Globus pallidus (tissue), 1 donor: ENCODE results near the gene CCDC33.
A peak's percentile ranks its signal among the peaks of the same experiment; 100 is the strongest.

ENCODE experiments used
- DNase-seq: peaks from one replicate; pipeline ENCODE4 v3.0.0-alpha.2; 2015; ENCODE audit warnings: low spot score

CCDC33 gene

DNA sequence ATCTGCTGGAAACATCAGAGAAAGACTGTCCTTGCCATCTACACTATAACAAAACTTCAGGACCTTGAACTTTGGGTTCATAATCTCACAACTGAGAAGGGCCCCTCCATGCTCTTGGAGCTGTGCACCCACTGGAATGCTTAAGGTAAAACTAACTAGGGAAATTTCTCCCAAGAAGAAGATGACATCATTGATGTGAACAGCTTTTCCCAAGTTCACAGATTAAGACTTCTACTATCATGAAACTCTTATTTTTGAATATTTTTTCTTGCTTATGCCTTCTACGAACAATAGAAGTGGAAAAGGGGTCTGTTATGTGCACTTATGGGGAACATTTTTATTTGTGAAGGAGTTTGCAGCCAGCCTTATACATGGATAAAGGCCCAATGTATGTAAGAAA is 126.4 kb downstream of the CCDC33 start:
- DNase-seq: no peak

DNA sequence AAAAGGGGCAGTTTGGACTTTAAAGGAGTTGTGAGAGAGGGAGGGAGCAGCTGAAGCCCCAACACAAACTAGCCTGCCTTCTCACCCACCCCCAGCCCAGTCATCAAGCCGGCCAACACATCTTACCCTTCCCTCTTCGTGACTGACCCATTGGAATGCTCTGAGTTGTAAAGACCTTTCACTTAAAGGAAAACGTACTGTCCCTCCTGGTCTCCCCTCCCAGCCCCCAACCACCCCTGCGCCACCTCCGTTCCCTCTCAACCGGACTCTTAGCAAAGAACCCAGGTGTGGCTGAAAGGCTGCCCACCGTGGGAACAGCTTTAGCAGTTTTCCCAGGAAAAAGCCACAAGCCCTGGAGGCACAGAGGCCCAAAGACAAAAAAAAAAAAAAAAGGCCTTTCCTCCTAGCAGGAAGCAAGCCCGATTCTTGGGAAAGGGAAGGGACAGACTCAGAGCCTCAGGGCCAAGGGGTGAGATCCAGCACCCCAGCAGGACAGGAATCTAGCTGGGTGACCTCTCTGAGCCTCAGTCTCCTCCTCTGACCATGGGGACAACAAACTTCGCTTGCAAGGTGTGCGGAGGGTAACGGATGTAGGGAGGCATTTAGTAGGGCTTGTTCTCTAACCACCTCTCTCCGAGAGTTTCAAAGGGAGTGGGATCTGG is 128.9 kb downstream of the CCDC33 start:
- DNase-seq: no peak

DNA sequence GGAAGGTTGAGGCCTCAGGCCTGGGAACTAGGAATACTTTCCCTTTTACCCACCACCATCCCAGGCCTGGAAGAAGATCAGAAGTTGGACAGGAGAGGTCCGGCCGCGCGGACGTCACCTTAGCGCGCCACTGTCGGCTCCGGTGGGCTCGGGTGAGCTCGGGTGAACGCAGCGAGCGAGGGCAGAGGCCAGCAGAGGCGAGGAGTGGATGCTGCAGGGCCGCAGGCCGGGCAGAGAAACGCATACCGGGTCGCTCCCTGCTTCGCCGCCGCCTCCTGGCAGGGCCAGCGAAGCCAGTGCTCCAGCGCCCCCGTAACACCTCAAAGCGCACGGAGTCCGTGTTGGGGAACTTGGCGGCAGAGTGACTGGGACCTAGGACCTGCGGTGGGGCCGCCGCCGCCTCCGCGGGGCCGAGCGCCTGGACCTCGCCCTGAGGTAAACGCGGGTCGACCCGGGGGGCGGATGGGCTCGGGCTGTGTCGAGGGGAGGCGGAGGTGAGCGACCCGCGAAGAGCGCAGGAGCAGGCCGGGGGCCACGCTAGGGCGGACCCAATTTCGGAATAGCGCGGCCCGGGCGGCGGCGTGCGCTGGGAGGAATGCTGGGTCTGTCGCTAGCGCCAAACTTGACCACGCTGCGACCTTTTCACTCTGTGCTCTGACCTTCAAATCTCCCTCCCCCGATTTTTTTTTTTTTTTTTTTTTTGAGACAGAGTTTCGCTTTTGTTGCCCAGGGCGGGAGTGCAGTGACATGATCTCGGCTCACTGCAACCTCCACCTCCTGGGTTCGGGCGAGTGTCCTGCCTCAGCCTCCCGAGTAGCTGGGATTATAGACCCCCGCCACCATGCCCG is 129.7 kb downstream of the CCDC33 start:
- no peak for DNase-seq

DNA sequence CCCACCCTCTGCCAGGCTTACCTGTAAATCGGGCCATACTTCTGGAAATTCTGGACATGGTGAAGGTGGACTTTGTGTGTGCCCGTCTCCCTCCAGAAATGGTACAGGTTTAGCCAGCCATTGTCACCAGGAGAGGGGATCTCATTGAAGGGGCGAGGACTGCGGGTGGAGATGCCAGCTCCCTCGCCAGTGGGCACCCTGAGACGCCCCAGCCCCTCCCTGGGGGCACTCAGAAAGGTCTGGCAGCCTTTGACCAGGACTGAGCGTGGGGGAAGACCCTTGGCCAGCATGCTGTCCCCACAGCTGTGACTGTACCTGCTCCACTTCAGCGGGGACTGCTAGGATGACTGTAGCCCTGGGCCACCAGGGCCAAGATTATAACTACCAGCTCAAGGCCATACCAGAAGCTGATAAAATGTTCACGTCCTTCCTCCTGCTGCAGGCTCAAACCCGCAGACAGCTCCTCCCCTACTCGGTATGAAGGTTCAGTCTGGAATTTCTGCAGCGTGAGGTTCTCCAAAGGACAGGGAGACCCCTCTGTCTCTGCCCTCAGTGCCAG is 131.2 kb downstream of the CCDC33 start, which contains the start of gene CYP11A1:
Gene CYP11A1, minus strand, starts transcription at position 351 of the 559 bp plus-strand sequence. Its CDS starts 61 bp downstream, at position 290.
- no peak for DNase-seq

DNA sequence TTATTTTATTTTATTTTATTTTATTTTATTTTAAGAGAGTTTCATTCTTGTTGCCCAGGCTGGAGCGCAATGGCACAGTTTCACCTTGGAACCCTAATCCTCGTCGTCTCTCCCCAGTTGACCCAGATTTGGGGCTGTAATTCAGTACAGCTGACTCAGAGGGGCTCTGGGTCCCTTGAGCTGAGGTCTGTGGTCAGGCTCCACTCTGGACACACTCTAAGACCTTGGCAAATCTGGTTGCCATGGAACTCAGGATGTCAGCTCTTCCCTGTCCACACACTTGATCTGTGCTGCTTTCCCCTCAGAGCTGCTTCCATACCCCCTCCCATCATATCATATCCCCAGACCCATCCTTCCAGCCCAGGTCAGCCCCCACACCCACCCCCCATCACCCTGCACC is 132.0 kb downstream of the CCDC33 start:
- DNase-seq: no peak

DNA sequence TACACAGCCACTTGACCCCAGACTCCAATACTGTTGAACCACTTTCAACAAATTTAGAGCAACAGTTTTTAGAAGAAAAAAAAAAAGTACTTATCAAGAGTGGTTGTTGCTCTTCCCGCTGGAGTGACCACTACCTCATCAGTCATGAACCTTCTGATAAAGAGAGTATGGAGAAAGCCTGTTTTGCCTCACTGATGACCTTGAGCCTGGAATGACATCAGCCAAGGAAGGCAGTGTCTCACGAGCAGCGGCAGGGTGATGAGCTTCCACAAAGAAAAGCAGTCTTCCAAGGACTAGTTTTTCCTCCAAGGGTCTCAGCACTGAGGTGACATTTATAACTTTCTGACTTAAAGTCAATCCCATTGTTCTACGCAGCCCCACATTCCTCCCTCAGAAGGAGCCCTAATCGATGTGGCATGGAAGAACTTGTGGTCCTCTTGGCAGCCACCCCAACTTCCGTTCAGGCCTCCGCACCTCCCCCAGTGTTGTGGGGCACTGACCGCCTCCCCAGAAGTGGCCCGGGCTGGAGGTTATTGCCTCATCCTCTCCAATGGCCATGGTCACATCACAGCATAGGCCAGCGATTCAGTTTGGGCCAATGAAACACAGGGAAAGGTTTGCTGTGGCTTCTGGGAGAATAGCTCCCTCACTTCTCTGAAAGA is 133.1 kb downstream of the CCDC33 start:
- DNase-seq: no peak

DNA sequence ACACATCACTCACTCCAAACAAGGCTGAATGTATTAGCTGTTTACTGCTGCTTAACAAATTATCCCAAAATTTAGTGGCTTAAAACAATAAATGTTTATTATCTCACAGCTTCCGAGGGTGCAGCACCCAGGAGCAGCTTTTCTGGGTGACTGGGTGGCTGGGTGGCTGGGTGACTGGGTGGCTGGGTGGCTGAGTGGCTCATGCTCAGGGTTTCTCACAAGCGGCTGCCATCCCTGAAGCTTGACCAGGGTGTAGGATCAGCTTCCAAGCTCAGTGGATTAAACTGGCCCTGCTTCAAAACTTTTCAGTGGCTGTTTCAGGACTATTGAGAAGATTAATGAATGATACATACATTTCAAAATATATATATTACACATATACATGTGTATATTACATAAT is 133.6 kb downstream of the CCDC33 start:
- no peak for DNase-seq

DNA sequence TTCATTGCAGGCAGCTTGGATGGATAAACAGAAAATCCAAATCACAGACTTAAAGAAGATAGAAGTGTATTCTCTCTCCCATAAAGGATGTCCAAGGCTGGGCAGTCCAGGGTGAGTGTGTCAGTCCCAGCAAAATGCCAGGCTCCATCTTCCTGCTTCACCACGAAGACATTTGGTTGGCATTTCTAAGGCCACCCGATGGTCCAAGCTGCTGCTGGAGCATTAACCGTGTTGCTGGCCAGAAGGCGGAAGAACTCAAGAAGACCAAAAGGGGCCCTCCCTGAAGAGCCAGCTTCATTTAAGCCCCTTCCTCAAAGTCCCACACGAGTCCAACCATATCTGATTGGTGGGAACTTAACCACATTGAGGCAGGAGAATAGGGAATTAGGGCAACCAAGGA is 134.3 kb downstream of the CCDC33 start:
- DNase-seq: no peak

DNA sequence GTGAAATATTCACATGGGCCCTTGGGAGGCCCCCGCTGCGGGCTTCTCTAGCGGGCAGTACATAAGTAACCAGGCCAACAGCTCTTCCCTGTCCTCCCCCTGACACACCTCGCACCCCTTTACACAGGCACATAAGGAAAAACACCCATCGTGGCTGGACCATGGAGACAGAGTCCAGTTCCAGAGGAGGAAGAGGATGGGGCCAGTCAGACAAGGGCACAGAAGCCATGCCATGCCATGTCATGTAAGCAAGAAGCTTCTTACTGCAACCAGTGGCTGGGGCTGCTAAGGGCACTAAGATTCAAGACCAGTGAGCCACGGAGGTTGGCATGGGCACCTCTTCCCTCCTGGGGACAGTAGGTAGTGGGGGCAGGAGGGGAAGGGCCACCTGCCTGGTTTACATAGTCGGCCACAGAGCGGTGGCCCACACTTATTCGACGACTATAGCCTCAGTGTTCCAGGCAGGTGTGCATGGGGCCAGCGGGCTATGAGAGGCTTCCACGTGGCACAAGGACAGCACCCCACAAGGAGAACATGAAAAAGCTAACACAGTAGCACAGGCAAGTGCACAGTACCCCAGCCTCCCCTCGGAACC is 137.0 kb downstream of the CCDC33 start:
- DNase-seq: no peak

DNA sequence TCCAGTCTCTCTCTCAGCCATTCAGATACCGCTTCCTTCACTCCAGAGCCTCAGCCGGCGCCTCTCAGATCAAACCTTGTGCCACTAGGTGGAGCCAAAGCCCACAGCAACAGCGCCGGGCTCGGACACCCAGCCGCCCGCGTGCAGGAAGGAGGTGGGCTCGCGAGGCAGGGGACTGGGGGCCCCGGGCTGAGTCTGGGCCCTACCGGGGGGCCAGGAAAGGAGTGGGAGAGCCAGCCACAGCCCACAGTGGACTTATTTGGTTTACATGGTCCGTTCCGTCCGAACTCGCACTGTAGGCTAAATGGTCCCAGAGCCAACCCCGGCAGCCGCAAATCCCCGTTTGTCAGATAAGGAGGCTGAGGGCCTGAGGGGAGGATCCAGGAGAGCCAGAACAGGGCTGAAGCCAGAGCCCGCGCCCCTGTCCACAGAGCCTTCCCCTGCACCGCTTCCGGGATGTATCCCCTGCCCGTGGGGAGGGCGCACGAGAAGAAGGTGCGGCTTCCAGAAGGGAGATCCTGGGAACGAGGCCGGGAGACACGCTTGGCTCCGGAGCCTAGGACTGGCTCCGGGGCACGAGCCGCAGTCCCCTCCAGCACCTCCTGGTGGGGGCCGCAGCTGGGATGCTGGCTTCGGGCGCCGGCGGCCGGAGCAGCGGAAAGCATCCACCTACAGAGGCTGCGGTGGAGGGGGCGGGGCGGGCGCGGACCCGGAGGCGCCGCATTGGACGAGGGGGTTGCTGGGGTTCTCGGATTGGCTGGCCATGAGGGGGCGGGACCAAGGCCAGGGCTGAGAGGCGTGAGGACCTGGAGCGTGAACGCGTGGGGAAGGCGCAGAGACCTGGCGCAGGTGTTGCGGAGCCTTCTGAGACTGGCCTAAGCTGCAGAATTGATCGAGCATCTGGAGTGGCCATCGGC is 137.9 kb downstream of the CCDC33 start:
- DNase-seq: peak; percentile 82

DNA sequence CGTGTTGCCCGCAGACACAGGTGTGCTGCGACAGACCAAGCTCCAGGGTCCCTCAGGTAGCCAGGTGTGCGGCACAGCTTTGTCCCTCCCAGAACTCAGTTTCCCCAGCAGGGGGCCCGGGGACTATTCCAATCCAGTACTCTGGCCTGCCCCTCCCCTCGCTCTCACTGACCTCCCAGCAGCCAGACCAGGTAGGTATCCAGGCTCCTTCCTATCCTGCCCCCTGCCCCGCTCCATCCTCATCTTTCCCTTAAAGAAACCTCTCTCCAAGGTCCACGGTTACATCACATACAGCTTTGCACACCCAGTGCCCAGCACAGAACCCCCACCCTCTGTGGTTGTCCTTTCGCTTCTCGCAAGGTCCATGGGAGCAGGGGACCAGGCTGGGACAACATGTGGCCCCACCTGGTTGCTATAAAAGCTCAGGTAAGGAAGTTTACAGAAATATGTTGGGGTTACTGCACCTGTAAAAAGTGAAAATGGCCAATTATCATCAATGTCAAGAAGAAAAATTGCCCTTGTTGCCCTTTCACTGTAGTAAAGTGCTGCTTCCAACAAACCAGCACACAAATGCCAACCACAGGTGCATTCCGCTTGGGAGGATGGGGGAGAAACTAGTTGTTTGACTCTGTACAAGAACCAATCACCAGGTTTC is 138.6 kb downstream of the CCDC33 start:
- DNase-seq: no peak

DNA sequence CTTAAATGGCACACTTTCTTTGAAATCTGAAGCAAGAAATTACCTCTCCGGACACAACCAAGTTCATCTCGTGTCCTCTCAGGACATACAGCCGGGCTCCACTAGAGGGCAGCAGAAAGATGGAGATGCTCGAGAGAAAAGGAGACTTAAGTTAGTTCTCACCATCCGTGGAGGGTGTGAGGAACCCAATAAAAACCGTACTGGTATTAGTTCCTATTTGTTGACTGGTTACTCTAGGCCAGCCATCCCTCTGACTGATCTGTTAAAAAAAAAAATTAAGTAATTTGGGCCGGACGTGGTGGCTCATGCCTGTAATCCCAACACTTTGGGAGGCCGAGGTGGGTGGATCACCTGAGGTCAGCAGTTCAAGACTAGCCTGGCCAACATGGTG is 139.2 kb downstream of the CCDC33 start:
- DNase-seq: peak; percentile 74

DNA sequence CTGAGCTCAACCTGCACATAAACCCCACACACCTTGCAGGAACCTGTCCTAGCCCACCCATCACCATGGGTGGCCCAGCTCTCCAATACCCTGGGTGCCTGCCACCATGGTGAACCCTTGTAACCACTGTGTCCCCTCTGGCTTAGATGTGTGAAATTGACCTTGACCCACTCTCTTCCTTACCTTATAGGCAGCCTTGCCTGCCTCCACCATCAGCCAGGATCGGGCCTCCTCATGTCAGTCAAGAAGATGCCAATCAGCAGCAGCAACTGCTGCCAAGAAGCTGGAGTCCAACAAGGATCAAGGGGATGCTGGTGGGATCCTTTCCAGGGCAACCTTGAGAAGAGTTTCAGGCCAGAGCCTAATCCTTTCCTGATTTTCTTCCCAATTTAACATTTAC is 140.1 kb downstream of the CCDC33 start:
- DNase-seq: no peak

DNA sequence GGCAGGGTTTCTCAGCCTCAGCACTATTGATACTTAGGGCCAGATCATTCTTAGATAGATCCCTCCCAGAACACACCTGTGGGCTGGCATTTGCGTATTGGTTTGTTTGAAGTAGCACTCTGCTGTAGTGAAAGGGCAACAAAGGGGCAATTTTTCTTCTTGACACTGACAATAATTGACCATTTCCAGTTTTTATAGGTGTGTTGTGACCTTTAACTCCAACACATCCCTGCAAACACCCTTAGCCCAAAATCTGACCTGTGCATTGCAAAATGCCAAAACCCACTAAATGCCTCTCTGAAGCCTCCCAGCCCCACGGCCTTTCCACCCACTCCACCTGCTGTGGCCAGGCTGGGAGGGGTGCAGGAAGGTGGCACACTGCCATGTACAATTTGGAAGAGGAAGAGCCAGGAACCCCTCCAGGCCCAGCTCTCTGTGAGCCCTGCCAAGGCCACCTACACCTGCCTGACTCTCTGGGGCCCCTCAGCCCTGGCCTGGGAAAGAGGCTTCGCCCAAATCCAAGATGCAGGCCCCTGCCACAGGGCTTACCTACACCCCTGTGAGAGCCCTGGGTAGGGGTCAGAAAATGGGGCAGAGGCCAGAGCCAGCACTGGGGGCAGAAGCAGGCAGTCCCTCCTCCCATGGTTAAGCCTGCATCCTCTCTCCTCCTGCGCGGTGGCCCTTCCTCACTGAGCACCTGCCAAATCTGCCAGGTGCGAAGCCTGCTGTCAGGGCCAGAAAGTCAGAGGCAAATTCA is 140.9 kb downstream of the CCDC33 start:
- no peak for DNase-seq

DNA sequence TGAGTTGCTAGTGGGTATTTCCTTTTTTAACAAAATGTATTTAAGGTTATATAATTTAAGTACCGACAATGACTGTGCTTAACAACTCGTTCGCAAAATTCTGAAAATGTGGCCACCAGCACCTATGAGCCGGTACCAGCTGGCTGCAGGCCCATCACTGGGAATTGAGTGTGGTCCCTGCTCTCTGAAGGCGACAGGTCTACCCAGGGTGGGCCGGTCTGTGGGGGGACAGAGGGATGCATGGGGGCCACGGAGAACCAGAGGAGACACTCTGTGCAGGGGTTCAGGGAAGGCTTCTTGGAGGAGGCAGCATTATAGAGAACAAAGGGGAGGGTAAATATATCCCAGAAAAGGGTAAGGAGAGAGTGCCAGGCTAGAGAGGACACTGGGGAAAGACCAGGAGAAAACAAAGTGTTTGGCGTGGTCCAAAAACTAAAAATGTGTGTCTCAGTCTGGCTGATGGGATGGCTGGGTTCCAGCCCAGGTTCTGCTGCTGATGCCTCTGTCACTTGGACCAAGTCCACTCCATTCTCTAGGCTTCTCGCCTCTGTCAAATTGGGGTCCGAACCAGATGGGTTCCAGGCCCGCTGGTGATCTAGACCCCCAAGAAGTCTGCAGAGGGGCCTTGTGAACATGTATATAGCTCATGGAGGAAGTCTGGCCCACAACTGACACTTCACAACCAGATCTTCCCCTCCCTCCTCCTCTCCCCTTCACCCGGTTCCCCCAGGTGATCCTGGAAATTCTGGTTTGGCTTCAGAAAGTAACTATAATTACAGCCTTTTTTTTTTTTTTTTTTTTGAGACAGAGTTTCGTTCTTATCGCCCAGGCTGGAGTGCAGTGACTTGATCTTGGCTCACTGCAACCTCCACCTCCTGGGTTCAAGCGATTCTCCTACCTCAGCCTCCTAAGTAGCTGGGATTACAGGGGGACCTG is 142.0 kb downstream of the CCDC33 start:
- DNase-seq: no peak

DNA sequence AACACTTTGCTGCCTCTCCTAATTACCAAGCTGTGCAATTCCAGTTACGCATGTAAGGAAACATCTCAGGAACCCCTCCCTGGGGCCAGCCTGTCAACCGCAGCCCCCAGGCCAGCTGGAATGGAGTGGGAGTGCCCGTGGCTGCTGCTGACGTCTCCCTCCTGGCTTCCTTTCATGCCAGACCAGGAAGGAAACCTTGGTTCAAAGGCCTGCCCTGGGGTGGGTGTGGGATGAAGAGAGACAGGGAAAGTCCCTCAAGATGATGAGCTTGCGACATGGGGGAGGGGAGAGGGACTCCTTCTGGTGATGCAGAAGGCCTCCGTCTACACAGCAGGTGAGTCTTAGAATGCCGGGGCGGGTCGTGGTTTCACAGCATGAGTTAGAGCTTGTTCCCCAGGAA is 142.7 kb downstream of the CCDC33 start:
- DNase-seq: no peak

DNA sequence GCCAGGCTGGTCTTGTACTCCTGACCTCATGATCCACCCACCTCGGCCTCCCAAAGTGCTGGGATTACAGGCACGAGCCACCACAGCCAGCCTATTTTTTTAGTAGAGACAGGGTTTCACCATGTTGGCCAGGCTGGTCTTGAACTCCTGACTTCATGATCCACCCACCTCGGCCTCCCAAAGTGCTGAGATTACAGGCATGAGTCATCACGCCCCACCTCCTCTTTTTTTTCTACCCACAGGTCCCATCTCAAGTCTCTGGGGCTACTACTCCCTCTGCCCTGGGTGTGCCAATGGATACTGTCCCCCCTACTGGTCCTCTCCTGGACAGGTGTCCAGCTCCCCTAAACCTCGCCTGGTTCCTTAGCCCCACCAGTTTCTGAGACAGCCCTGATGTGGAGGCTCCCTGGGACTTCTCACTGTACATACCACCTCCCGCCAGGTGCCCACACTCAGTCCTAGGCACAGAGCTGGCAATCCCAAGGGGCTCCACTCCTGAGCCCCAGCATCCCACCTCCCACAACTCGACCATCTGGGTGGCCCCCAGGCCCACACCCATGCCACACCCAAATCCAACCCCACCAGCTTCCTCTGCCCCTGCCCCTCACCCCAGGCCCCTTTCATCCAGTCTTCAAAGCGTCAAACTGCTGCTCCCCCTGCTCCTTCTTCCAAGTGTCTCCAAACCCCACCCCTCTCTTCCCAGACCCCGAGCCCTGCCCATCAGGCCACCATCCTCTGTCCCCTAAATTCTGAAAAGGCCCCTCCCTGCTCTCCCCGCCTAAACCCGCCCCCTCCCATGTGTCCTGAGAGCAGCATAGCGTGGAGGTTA is 144.4 kb downstream of the CCDC33 start:
- no peak for DNase-seq

DNA sequence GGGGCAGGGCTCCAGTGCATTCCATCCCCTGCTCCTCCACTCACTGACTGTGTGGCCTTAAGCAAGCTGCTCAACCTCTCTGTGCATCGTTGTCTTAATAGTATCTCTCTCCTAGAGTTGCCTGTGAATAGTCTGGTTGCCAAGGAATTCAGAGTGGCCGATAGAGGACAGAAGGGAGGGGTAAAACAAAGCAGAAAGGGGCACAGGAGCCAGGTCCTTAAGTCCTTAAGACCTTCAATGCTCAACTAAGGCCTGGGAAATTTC is 145.0 kb downstream of the CCDC33 start:
- DNase-seq: no peak
